ENCODE data around the gene CST7.
"Not testable (repeated sequence)": the region's sequence is repeated elsewhere in the genome, so short reads cannot be mapped to it uniquely, and the experiment has no call there.

CST7 gene

DNA sequence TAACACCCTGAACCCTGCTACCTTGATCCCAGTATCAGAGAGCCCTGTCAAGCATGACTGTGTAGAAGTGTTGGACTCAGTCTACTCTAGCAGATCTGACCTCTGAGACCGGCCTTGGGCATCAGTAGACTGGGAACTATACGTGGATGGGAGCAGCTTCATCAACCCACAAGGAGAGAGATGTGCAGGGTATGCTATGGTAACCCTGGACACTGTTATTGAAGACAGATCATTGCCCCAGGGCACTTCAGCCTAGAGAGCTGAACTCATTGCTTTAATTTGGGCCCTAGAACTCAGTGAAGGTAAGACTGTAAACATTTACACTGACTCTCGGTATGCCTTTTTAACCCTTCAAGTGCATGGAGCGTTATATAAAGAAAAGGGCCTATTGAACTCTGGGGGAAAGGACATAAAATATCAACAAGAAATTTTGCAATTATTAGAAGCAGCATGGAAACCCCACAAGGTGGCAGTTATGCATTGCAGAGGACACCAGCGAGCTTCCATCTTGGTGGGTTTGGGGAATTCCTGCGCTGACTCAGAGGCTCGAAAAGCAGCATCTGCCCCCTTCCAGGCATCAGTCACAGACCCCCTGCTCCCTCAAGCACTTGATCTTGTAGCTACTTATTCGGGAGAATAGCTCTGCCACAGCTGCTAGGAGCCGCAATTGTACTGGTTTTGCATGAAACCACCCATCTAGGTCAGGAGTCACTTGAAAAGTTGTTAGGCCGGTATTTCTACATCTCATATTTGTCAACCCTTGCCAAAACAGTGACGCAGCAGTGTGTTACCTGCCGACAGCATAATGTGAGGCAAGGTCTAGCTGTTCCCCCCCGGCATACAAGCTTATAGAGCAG, 19.0 kb upstream of the CST7 start:
- H3K27me3 ChIP-seq (ENCODE audit: insufficient read depth, low read length); H3K27ac ChIP-seq (ENCODE audit: low read depth, low read length); H3K4me1 ChIP-seq (ENCODE audit: control insufficient read depth, insufficient read depth, low read length, unreplicated experiment); H3K4me3 ChIP-seq (ENCODE audit: low read depth, low read length); H3K79me2 ChIP-seq (ENCODE audit: control insufficient read depth, insufficient read depth, low read length, unreplicated experiment); H3K36me3 ChIP-seq (ENCODE audit: insufficient read depth, low read length); H2AFZ ChIP-seq (ENCODE audit: low read length, unreplicated experiment): not testable (repeated sequence)

- H3K36me3 ChIP-seq (ENCODE audit: insufficient read depth, low read length); H2AFZ ChIP-seq (ENCODE audit: low read length, unreplicated experiment); H3K79me2 ChIP-seq (ENCODE audit: control insufficient read depth, insufficient read depth, low read length, unreplicated experiment); H3K27ac ChIP-seq (ENCODE audit: low read depth, low read length); H3K27me3 ChIP-seq (ENCODE audit: insufficient read depth, low read length); H3K4me3 ChIP-seq (ENCODE audit: low read depth, low read length); H3K4me1 ChIP-seq (ENCODE audit: control insufficient read depth, insufficient read depth, low read length, unreplicated experiment): not testable (repeated sequence)
These were observed 18.1 kb upstream of the CST7 start for GRCh38 chr20:24930724-24931688.

- not testable (repeated sequence) for H3K27ac ChIP-seq (ENCODE audit: low read depth, low read length); H2AFZ ChIP-seq (ENCODE audit: low read length, unreplicated experiment)
These were observed 17.2 kb upstream of the CST7 start for GRCh38 chr20:24931893-24932292.

DNA sequence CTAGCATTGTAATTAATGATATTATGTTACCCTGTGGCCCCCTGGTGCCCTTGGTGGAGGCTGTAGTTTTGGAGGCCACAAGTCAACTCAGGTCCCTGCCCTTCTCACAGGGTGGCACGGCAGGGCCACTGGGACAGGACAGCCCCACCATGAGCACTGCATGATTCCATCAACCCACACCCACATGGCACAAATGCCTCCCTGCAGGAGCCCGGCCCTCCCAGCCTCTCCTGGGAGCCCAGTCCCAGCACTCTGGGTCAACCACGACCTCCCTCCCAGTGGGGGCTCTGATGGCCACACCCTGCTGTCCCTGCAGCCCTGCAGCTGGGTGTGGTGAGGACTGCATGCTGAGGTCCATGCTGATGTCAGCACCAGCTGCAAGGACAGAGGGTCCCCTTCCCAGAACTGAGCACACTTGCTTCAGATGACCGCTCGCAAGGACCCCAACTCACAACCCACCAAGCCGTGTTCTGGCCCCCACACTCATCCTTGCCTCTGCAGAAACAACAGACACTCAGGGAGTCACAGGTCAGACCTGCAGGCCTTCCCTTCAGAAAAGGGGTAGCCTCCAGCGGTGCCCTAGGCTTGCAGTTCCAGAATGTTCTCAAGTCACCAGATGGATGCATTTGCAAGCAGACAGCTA, 15.7 kb upstream of the CST7 start:
- H3K79me2 ChIP-seq (ENCODE audit: control insufficient read depth, insufficient read depth, low read length, unreplicated experiment), result no peaks in the 10 kb centered on the region
- no peak overlapping the region for H3K4me3 ChIP-seq (ENCODE audit: low read depth, low read length)
- H3K27me3 ChIP-seq (ENCODE audit: insufficient read depth, low read length), result no peaks in the 10 kb centered on the region
- H3K36me3 ChIP-seq (ENCODE audit: insufficient read depth, low read length), result no peaks in the 10 kb centered on the region
- no peak overlapping the region for H2AFZ ChIP-seq (ENCODE audit: low read length, unreplicated experiment)
- H3K4me1 ChIP-seq (ENCODE audit: control insufficient read depth, insufficient read depth, low read length, unreplicated experiment), result peaks cover 7% of the 10 kb centered on the region
- no peak overlapping the region for H3K27ac ChIP-seq (ENCODE audit: low read depth, low read length)

More at GRCh38 chr20:24931893-24932292, 17.2 kb upstream of the CST7 start:
- not testable (repeated sequence) for H3K4me3 ChIP-seq (ENCODE audit: low read depth, low read length); H3K4me1 ChIP-seq (ENCODE audit: control insufficient read depth, insufficient read depth, low read length, unreplicated experiment); H3K79me2 ChIP-seq (ENCODE audit: control insufficient read depth, insufficient read depth, low read length, unreplicated experiment); H3K36me3 ChIP-seq (ENCODE audit: insufficient read depth, low read length); H3K27me3 ChIP-seq (ENCODE audit: insufficient read depth, low read length)

- H3K27me3 ChIP-seq (ENCODE audit: insufficient read depth, low read length), result no peaks in the 10 kb centered on the region
- H3K27ac ChIP-seq (ENCODE audit: low read depth, low read length), result no peak overlapping the region
- no peaks in the 10 kb centered on the region for H3K36me3 ChIP-seq (ENCODE audit: insufficient read depth, low read length)
- H3K4me3 ChIP-seq (ENCODE audit: low read depth, low read length), result no peak overlapping the region
- peaks cover 7% of the 10 kb centered on the region for H3K4me1 ChIP-seq (ENCODE audit: control insufficient read depth, insufficient read depth, low read length, unreplicated experiment)
- H2AFZ ChIP-seq (ENCODE audit: low read length, unreplicated experiment), result no peak overlapping the region
- H3K79me2 ChIP-seq (ENCODE audit: control insufficient read depth, insufficient read depth, low read length, unreplicated experiment), result no peaks in the 10 kb centered on the region
These were observed 14.9 kb upstream of the CST7 start for GRCh38 chr20:24934101-24934661.

DNA sequence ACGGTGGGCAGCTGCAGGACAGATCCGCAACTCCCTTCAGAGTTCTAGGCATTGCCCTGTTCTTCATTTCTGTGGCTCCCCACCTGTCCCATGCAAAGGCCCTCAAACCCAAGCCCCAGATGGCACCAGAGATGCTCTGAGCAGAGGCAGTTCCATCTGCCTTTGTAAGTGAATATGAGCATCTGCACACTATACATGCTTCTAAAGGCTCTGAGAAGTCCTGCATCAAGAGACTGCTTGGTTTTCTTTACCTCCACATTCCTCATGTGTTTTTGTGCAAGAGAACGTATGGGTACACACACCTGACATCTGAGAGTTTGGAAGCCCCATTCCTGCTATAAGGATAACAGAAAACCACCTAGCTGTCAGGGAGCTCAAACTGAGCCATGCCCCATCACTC, 14.4 kb upstream of the CST7 start:
- no peaks in the 10 kb centered on the region; the same call in 1 of the 2 replicates for H3K27me3 ChIP-seq (ENCODE audit: insufficient read depth, low read length)
- H3K36me3 ChIP-seq (ENCODE audit: insufficient read depth, low read length), result no peaks in the 10 kb centered on the region
- H3K4me1 ChIP-seq (ENCODE audit: control insufficient read depth, insufficient read depth, low read length, unreplicated experiment), result peaks cover 7% of the 10 kb centered on the region
- no peak overlapping the region for H3K4me3 ChIP-seq (ENCODE audit: low read depth, low read length)
- H3K27ac ChIP-seq (ENCODE audit: low read depth, low read length), result no peak overlapping the region
- no peak overlapping the region for H2AFZ ChIP-seq (ENCODE audit: low read length, unreplicated experiment)
- H3K79me2 ChIP-seq (ENCODE audit: control insufficient read depth, insufficient read depth, low read length, unreplicated experiment), result no peaks in the 10 kb centered on the region

- Histone ChIP-seq H3K4me1 (ENCODE audit: control insufficient read depth, insufficient read depth, low read length, unreplicated experiment) (peaks cover 7% of the 10 kb centered on the region), H3K79me2 (ENCODE audit: control insufficient read depth, insufficient read depth, low read length, unreplicated experiment) (no peaks in the 10 kb centered on the region), H3K4me3 (ENCODE audit: low read depth, low read length) (no peak overlapping the region), H3K27ac (ENCODE audit: low read depth, low read length) (no peak overlapping the region), H2AFZ (ENCODE audit: low read length, unreplicated experiment) (no peak overlapping the region), H3K36me3 (ENCODE audit: insufficient read depth, low read length) (no peaks in the 10 kb centered on the region), H3K27me3 (ENCODE audit: insufficient read depth, low read length) (no peaks in the 10 kb centered on the region; the same call in 1 of the 2 replicates)
These were observed 13.9 kb upstream of the CST7 start for GRCh38 chr20:24935140-24935539.

- Histone ChIP-seq H2AFZ (ENCODE audit: low read length, unreplicated experiment) (no peak overlapping the region), H3K4me1 (ENCODE audit: control insufficient read depth, insufficient read depth, low read length, unreplicated experiment) (peaks cover 7% of the 10 kb centered on the region), H3K27me3 (ENCODE audit: insufficient read depth, low read length) (no peaks in the 10 kb centered on the region; the same call in 1 of the 2 replicates), H3K36me3 (ENCODE audit: insufficient read depth, low read length) (no peaks in the 10 kb centered on the region), H3K79me2 (ENCODE audit: control insufficient read depth, insufficient read depth, low read length, unreplicated experiment) (no peaks in the 10 kb centered on the region), H3K4me3 (ENCODE audit: low read depth, low read length) (no peak overlapping the region), H3K27ac (ENCODE audit: low read depth, low read length) (no peak overlapping the region)
These were observed 13.1 kb upstream of the CST7 start for GRCh38 chr20:24935766-24936525.

GRCh38 chr20:24936526-24937407, 12.3 kb upstream of the CST7 start:
- Histone ChIP-seq H3K27me3 (ENCODE audit: insufficient read depth, low read length) (peaks cover 6% of the 10 kb centered on the region; the same call in 1 of the 2 replicates), H3K36me3 (ENCODE audit: insufficient read depth, low read length) (no peaks in the 10 kb centered on the region), H3K4me1 (ENCODE audit: control insufficient read depth, insufficient read depth, low read length, unreplicated experiment) (peaks cover under 1% of the 10 kb centered on the region), H3K4me3 (ENCODE audit: low read depth, low read length) (no peak overlapping the region), H2AFZ (ENCODE audit: low read length, unreplicated experiment) (no peak overlapping the region), H3K79me2 (ENCODE audit: control insufficient read depth, insufficient read depth, low read length, unreplicated experiment) (no peaks in the 10 kb centered on the region), H3K27ac (ENCODE audit: low read depth, low read length) (no peak overlapping the region)

Measured in ACC112 (cell line).